ENCODE measurements around the gene MAN1A2.

DNA sequence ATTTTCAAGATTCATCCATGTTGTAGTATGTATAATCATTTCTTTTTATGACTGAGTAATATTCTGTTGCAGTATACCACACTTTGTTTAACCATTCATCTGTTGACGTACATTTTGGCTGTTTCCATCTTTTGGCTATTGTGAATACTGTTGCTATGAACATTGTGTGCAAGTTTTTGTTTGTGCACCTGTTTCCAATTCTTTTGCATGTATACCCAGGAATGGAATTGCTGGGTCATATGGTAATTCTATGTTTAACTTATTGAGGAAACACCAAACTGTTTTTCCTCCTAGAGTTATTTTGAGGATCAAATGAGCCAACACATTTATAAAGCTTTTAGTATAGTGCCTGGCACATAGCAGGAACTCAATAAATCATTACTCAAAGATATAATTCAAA, 49.2 kb upstream of the MAN1A2 start:
- TF ChIP-seq EZH2 (IDR thresholded peaks at IDR 0.05; ENCODE audit: insufficient read depth, low read length): no peak
- TF ChIP-seq, protein P1, sequence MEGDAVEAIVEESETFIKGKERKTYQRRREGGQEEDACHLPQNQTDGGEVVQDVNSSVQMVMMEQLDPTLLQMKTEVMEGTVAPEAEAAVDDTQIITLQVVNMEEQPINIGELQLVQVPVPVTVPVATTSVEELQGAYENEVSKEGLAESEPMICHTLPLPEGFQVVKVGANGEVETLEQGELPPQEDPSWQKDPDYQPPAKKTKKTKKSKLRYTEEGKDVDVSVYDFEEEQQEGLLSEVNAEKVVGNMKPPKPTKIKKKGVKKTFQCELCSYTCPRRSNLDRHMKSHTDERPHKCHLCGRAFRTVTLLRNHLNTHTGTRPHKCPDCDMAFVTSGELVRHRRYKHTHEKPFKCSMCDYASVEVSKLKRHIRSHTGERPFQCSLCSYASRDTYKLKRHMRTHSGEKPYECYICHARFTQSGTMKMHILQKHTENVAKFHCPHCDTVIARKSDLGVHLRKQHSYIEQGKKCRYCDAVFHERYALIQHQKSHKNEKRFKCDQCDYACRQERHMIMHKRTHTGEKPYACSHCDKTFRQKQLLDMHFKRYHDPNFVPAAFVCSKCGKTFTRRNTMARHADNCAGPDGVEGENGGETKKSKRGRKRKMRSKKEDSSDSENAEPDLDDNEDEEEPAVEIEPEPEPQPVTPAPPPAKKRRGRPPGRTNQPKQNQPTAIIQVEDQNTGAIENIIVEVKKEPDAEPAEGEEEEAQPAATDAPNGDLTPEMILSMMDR (IDR thresholded peaks at IDR 0.05; ENCODE audit: insufficient read depth, low read depth, low read length): no peak
